Measurements from ENCODE around the gene ZRANB1.

DNA sequence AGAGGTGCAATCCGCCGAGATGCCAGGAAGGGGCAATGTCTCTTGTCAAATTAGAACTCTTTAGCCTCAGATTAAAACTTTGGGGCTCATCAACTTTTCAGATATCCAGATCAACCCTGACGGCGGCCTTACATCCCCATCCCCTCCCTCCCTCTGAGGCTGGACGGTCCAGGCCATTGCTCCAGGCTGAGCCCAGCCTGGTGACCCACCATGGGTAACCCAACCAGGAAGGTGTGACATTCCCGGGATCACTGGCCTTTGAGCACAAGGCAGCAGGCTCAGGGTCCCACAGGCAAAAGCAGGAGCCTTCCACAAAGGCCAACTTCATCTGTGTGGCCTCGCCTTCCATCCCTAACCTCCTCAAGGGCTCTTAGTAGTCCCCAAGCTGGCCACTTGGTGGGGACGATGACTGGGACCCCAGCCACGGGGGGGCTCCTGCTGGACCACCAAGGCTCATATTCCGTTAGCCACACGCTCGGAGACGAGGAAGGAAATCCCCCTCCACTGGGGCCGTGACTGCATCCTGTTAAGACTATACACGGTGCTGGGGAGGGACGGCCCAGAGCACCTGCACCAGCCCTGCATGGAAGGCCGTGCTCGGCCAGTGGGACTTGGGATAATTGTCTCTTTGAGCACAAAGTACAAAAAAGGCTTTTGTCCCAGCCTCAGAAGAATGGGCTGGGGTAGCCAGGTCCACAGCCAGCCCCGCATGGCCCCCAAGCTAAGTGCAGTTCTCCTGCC, 62.8 kb downstream of the ZRANB1 start:
- TF ChIP-seq EZH2phosphoT487 (IDR thresholded peaks at IDR 0.05; ENCODE audit: borderline replicate concordance, low read depth) (no peak), MAX (IDR thresholded peaks at IDR 0.05; ENCODE audit: low read depth) (no peak)

All from SK-N-SH (cell line).